ENCODE measurements around the gene HLA-DMA.
A peak's percentile ranks its signal among the peaks of the same experiment; 100 is the strongest.

Gene HLA-DMA

GRCh38 chr6:32952817-32953739 is at the start of gene HLA-DMA:
HLA-DMA (minus strand) TSS chr6:32953097; CDS start chr6:32953036, 61 bp downstream.
- in situ Hi-C loops (cut with MboI; ENCODE audit: low sequenced_read_pairs) = no loop called here
- Histone ChIP-seq H3K36me3 (replicated peaks) (no peaks in the 10 kb centered on the region), H3K4me3 (no peak within 1 kb of the TSS), H3K4me1 (no peaks in the 10 kb centered on the region), H3K27me3 (ENCODE audit: low read depth) (no peaks in the 10 kb centered on the region), H3K9me3 (no peaks in the 10 kb centered on the region)
- DNase-seq (ENCODE audit: low spot score in 2 of 2) = peak; percentile 12 to 60

- H3K27me3 ChIP-seq (ENCODE audit: low read depth) = peaks cover 32% of the 10 kb centered on the region
- H3K36me3 ChIP-seq (replicated peaks) = no peaks in the 10 kb centered on the region
- no peaks in the 10 kb centered on the region for H3K4me1 ChIP-seq
- DNase-seq (ENCODE audit: low spot score in 2 of 2) = no peak
- in situ Hi-C loops (cut with MboI; ENCODE audit: low sequenced_read_pairs) = no loop called here
- no peak overlapping the region for H3K4me3 ChIP-seq
- H3K9me3 ChIP-seq = no peaks in the 10 kb centered on the region
These were observed 48.8 kb upstream of the HLA-DMA start for GRCh38 chr6:33001685-33002084.

- H3K36me3 ChIP-seq (replicated peaks) = no peaks in the 10 kb centered on the region
- in situ Hi-C loops (cut with MboI; ENCODE audit: low sequenced_read_pairs) = no loop called here
These were observed 47.2 kb upstream of the HLA-DMA start for GRCh38 chr6:33000055-33000454.

GRCh38 chr6:32995448-32995847 is 42.6 kb upstream of the HLA-DMA start:
- Histone ChIP-seq H3K9me3 (0 out of 2 replicates have a peak, but pooled peaks cover 2% of the 10 kb centered on the region), H3K36me3 (replicated peaks) (no peaks in the 10 kb centered on the region), H3K4me1 (no peaks in the 10 kb centered on the region), H3K4me3 (no peak overlapping the region), H3K27me3 (ENCODE audit: low read depth) (peaks cover 25% of the 10 kb centered on the region)
- in situ Hi-C loops (cut with MboI; ENCODE audit: low sequenced_read_pairs) = no loop called here
- no peak for DNase-seq (ENCODE audit: low spot score in 2 of 2)

More at GRCh38 chr6:33000055-33000454, 47.2 kb upstream of the HLA-DMA start:
- DNase-seq (ENCODE audit: low spot score in 2 of 2) = peak in 1 of 2 experiments; percentile 34
- Histone ChIP-seq H3K4me3 (no peak overlapping the region), H3K9me3 (no peaks in the 10 kb centered on the region), H3K4me1 (no peaks in the 10 kb centered on the region), H3K27me3 (ENCODE audit: low read depth) (peaks cover 40% of the 10 kb centered on the region)

- no peaks in the 10 kb centered on the region for H3K36me3 ChIP-seq (replicated peaks)
- H3K4me1 ChIP-seq = no peaks in the 10 kb centered on the region
- in situ Hi-C loops (cut with MboI; ENCODE audit: low sequenced_read_pairs) = no loop called here
- H3K9me3 ChIP-seq = 0 out of 2 replicates have a peak, but pooled peaks cover 2% of the 10 kb centered on the region
- H3K4me3 ChIP-seq = no peak overlapping the region
- H3K27me3 ChIP-seq (ENCODE audit: low read depth) = peaks cover 22% of the 10 kb centered on the region
- no peak for DNase-seq (ENCODE audit: low spot score in 2 of 2)
These were observed 40.6 kb upstream of the HLA-DMA start for GRCh38 chr6:32993363-32993973.

GRCh38 chr6:32991972-32992371 is 39.1 kb upstream of the HLA-DMA start:
- no peak overlapping the region for H3K4me3 ChIP-seq
- H3K9me3 ChIP-seq = 0 out of 2 replicates have a peak, but pooled peaks cover 2% of the 10 kb centered on the region
- no peaks in the 10 kb centered on the region for H3K4me1 ChIP-seq
- peaks cover 16% of the 10 kb centered on the region for H3K27me3 ChIP-seq (ENCODE audit: low read depth)
- no peaks in the 10 kb centered on the region for H3K36me3 ChIP-seq (replicated peaks)
- no peak for DNase-seq (ENCODE audit: low spot score in 2 of 2)
- in situ Hi-C loops (cut with MboI; ENCODE audit: low sequenced_read_pairs) = no loop called here

- Histone ChIP-seq H3K9me3 (0 out of 2 replicates have a peak, but pooled peaks cover 2% of the 10 kb centered on the region), H3K27me3 (ENCODE audit: low read depth) (peaks cover 9% of the 10 kb centered on the region; the same call in 1 of the 2 replicates), H3K36me3 (replicated peaks) (no peaks in the 10 kb centered on the region), H3K4me3 (no peak overlapping the region), H3K4me1 (no peaks in the 10 kb centered on the region)
- no peak for DNase-seq (ENCODE audit: low spot score in 2 of 2)
- in situ Hi-C loops (cut with MboI; ENCODE audit: low sequenced_read_pairs) = no loop called here
These were observed 36.5 kb upstream of the HLA-DMA start for GRCh38 chr6:32989368-32989767.

- Histone ChIP-seq H3K27me3 (ENCODE audit: low read depth) (0 out of 2 replicates have a peak, but pooled peaks cover 4% of the 10 kb centered on the region), H3K36me3 (replicated peaks) (peaks cover 29% of the 10 kb centered on the region), H3K9me3 (no peaks in the 10 kb centered on the region), H3K4me1 (no peaks in the 10 kb centered on the region), H3K4me3 (no peak overlapping the region)
- in situ Hi-C loops (cut with MboI; ENCODE audit: low sequenced_read_pairs) = no loop called here
- peak; percentile 68 to 93 for DNase-seq (ENCODE audit: low spot score in 2 of 2)
These were observed 31.9 kb upstream of the HLA-DMA start for GRCh38 chr6:32984622-32985389.

- peaks cover 36% of the 10 kb centered on the region for H3K36me3 ChIP-seq (replicated peaks)
- in situ Hi-C loops (cut with MboI; ENCODE audit: low sequenced_read_pairs) = no loop called here
- H3K9me3 ChIP-seq = no peaks in the 10 kb centered on the region
- no peak overlapping the region for H3K4me3 ChIP-seq
- DNase-seq (ENCODE audit: low spot score in 2 of 2) = no peak
- H3K4me1 ChIP-seq = no peaks in the 10 kb centered on the region
- H3K27me3 ChIP-seq (ENCODE audit: low read depth) = 0 out of 2 replicates have a peak, but pooled peaks cover 4% of the 10 kb centered on the region
These were observed 31.2 kb upstream of the HLA-DMA start for GRCh38 chr6:32983964-32984621.

GRCh38 chr6:32983493-32983848 is 30.6 kb upstream of the HLA-DMA start:
- H3K9me3 ChIP-seq = no peaks in the 10 kb centered on the region
- H3K4me3 ChIP-seq = no peak overlapping the region
- H3K27me3 ChIP-seq (ENCODE audit: low read depth) = 0 out of 2 replicates have a peak, but pooled peaks cover 2% of the 10 kb centered on the region
- H3K36me3 ChIP-seq (replicated peaks) = peaks cover 43% of the 10 kb centered on the region
- H3K4me1 ChIP-seq = no peaks in the 10 kb centered on the region
- in situ Hi-C loops (cut with MboI; ENCODE audit: low sequenced_read_pairs) = no loop called here
- DNase-seq (ENCODE audit: low spot score in 2 of 2) = no peak

- Histone ChIP-seq H3K36me3 (replicated peaks) (peaks cover 48% of the 10 kb centered on the region), H3K27me3 (ENCODE audit: low read depth) (0 out of 2 replicates have a peak, but pooled peaks cover 2% of the 10 kb centered on the region), H3K9me3 (no peaks in the 10 kb centered on the region), H3K4me1 (no peaks in the 10 kb centered on the region), H3K4me3 (no peak overlapping the region)
- no peak for DNase-seq (ENCODE audit: low spot score in 2 of 2)
- in situ Hi-C loops (cut with MboI; ENCODE audit: low sequenced_read_pairs) = no loop called here
These were observed 30.0 kb upstream of the HLA-DMA start for GRCh38 chr6:32982702-32983492.

- Histone ChIP-seq H3K9me3 (no peaks in the 10 kb centered on the region), H3K4me3 (no peak overlapping the region), H3K36me3 (replicated peaks) (peaks cover 55% of the 10 kb centered on the region), H3K27me3 (ENCODE audit: low read depth) (0 out of 2 replicates have a peak, but pooled peaks cover 2% of the 10 kb centered on the region), H3K4me1 (no peaks in the 10 kb centered on the region)
- peak in 1 of 2 experiments; percentile 22 for DNase-seq (ENCODE audit: low spot score in 2 of 2)
- in situ Hi-C loops (cut with MboI; ENCODE audit: low sequenced_read_pairs) = no loop called here
These were observed 29.3 kb upstream of the HLA-DMA start for GRCh38 chr6:32982084-32982701.

Data from HAP-1 (cell line).